ENCODE data around the gene PSMB2.

PSMB2 gene

GRCh38 chr1:35557118-35557610 lies 84.2 kb downstream of the PSMB2 start, which contains the start of gene KIAA0319L:
Gene KIAA0319L (minus strand): TSS chr1:35557403. CDS start chr1:35554491, 2,912 bp downstream.
- H3K27me3 ChIP-seq: no peaks in the 10 kb centered on the region
- H3K4me1 ChIP-seq (ENCODE audit: control insufficient read depth in 1 of 2, insufficient read depth in 1 of 2, low read depth in 1 of 2, low read length in 1 of 2): peaks cover 37 to 46% of the 10 kb centered on the region in 2 experiments
- no peaks in the 10 kb centered on the region for H3K9me3 ChIP-seq
- no peak for TF ChIP-seq CTCF (IDR thresholded peaks at IDR 0.05)
- peak within 1 kb of the TSS; percentile 84 to 96 for H3K4me3 ChIP-seq (ENCODE audit: low read depth in 1 of 2, low read length in 1 of 2)
- peaks cover 16% of the 10 kb centered on the region for H3K36me3 ChIP-seq
- peak within 1 kb of the TSS; percentile 97 for H3K27ac ChIP-seq

DNA sequence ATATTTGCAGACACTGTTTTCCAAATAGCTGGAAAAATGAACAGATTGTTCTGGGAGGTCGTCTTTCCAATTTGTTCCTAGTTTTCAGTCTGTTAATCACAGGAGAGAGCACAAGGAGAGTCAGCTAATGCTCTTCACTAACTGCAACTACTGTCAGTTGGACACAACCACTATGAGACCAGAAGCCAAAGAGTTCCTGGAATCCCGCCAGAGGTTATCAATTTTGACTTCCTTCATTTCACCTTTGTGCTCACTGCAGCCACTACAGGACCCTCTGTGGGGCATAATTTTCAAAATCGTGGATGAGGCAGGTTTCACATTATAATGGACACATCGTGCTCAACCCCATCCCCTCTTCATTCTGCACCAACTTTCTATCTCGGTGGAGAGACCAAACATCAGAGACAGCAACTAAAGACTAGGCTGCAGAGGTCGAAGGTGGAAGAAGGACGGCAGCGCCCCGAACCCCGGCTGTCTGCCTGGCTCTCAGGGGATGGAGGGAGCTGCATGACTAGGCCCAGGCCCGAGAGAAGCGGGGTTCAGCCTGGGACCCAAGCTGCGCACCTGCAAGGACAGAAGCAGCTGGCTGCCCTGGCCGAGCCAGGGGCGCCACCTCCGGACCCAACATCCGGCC lies 84.7 kb downstream of the PSMB2 start:
- Histone ChIP-seq H3K9me3 (no peaks in the 10 kb centered on the region), H3K4me3 (ENCODE audit: low read depth in 1 of 2, low read length in 1 of 2) (peak overlapping the region; percentile 84 to 96), H3K27me3 (no peaks in the 10 kb centered on the region), H3K4me1 (ENCODE audit: control insufficient read depth in 1 of 2, insufficient read depth in 1 of 2, low read depth in 1 of 2, low read length in 1 of 2) (peaks cover 36 to 44% of the 10 kb centered on the region in 2 experiments), H3K36me3 (peaks cover 21% of the 10 kb centered on the region), H3K27ac (peak overlapping the region; percentile 97)
- no peak for TF ChIP-seq CTCF (IDR thresholded peaks at IDR 0.05)

DNA sequence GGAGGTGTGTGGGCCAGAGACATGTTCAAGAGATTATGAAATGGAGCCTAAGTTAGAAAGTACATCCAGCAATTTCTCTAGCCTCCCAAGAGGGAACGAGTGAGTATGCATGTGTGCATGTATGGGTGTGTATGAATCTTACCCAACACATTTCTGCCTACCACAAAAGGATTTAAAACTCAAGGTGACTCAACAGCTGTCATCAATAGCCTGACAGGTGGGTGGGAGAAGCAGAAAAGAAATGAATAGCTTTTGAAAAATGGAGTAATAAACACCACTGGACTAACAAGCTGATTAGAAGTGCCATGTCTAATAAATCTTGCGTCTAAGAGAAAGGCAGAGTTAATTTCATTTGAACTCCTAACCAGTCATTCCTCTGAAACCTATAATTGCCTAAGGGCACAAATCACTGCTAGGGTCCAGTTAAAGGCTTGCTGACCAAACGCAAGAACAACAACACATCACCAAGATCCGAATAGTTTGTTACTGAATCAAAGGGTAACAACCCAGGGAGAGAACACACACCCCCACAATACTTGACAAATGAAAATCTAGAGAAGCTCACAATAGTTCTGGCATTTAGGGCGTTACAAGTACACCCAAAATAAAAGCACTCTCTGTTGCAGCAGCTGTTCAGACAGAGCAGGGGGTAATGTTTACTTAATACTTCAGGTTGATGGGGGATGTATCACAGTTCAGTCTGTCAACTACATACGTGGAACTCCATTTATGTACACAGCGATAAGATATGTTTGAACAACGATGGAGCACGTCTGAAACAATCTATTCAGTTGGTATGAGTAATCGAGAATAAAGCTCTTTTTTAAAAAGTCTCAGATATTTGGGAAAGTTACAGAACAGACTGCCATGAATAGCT lies 85.5 kb downstream of the PSMB2 start:
- H3K27ac ChIP-seq: peak overlapping the region; percentile 97
- no peaks in the 10 kb centered on the region for H3K9me3 ChIP-seq
- H3K36me3 ChIP-seq: peaks cover 29% of the 10 kb centered on the region
- no peak for TF ChIP-seq CTCF (IDR thresholded peaks at IDR 0.05)
- H3K4me1 ChIP-seq (ENCODE audit: control insufficient read depth in 1 of 2, insufficient read depth in 1 of 2, low read depth in 1 of 2, low read length in 1 of 2): peaks cover 36 to 44% of the 10 kb centered on the region in 2 experiments
- no peaks in the 10 kb centered on the region for H3K27me3 ChIP-seq
- H3K4me3 ChIP-seq (ENCODE audit: low read depth in 1 of 2, low read length in 1 of 2): peak overlapping the region in 1 of 2 experiments; percentile 84

DNA sequence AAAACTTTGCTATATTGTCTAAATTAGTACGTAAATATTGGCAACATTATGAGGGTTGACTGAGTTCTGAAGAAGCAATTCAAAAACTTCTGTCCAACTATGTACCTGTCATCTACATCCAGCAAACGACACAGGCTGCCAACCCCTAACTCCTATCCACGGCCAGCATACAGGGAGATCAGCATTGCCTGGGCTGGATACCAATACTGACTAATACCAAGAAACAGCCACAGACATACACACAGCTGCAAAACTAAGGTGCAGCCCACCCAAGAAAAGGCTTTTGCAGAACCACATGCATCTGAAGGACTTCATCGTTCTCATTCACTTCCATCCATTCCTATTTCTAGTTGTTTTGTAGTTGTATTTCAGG lies 86.1 kb downstream of the PSMB2 start:
- Histone ChIP-seq H3K27ac (no peak overlapping the region), H3K4me1 (ENCODE audit: control insufficient read depth in 1 of 2, insufficient read depth in 1 of 2, low read depth in 1 of 2, low read length in 1 of 2) (peaks cover 36 to 43% of the 10 kb centered on the region in 2 experiments)

More for the DNA sequence above, 86.1 kb downstream of the PSMB2 start:
- peaks cover 34% of the 10 kb centered on the region for H3K36me3 ChIP-seq
- H3K4me3 ChIP-seq (ENCODE audit: low read depth in 1 of 2, low read length in 1 of 2): no peak overlapping the region
- H3K9me3 ChIP-seq: no peaks in the 10 kb centered on the region
- H3K27me3 ChIP-seq: no peaks in the 10 kb centered on the region
- no peak for TF ChIP-seq CTCF (IDR thresholded peaks at IDR 0.05)
